Renal pelvis (tissue), 4 donors: ENCODE data around the gene FEZF1. TPM values are rescaled to one million over a fixed set of nuclear protein-coding genes. Genes with fewer than 3 reads are reported as not detected.
"Not testable (repeated sequence)": the region's sequence is repeated elsewhere in the genome, so short reads cannot be mapped to it uniquely, and the experiment has no call there.

Experiments
- DNase-seq: peaks from one replicate; pipeline ENCODE4 v3.0.0-alpha.2; 2013
- polyA plus RNA-seq, 3 donors: library from polyadenylated mRNA; unstranded; fragments of 120-200 nt; gene quantifications; one replicate each; pipeline ENCODE4 v1.2.1, GENCODE V29; 2013; ENCODE audit not compliant: insufficient read length in 3 of 3

The FEZF1 gene
- polyA plus RNA-seq, 3 donors = not detected

DNA sequence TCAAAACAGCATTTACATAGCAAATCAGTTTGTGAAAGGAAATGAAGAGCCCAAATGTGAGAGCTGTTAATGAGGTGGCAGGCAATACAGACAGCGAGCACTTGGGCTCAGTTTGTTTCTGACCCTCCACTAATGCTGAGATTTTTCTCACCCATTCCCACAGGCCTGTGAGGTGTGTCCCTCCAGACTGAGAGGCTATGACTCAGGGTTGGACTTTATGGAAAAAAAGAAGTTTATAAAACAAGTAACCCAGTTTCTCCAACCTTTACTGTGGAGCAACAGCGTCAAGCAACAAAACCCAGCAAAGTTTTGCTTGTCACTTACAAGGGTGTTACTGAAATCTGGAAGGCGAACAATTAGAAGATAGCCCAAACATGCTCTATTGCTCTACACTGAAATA is 4.9 kb upstream of the FEZF1 start:
- DNase-seq = no peak

GRCh38 chr7:122307228-122307621 is 2.7 kb upstream of the FEZF1 start:
- DNase-seq = no peak

- no peak for DNase-seq
Measured at GRCh38 chr7:122306320-122307227, 2.0 kb upstream of the FEZF1 start.

DNA sequence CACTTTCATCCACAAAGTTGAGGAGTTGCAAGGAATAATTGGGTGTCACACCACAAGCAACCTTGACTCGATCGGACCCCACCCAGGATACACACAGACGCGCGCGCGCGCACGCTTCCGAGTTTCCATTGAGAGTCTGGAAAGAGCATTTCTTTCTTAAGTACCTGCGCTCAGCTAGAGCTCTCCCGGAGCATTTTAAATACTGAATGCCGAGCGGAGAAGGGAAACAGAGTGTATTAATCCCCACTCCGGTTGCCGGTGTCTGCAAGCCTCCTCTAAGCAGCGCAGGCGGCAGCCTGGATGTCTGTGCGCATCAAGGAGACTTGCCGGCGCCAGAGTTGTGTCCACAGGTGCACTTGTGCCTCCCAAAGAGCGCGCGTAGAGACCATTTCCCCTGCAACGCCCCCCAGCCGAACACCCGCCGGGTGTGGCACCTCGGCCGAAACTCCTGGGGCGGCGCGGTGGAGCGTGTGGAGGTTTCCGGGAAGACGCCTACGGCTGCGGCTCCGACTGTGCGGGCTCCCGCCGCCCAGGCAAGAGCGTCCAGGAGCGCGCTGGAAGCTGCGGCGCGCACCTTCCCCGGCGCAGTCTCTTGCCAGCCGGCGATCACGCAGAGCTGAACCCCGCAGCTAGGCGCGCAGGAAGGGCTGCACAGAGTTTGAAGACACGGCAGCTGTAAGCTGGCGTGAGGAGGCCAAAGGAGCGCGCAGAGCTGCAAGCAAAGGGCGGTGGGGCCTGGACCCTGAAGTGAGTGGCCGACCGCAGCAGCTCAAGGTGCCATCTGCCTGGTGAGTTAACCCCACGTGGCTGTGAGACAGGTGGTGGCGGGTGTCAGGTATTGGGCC is 1.1 kb upstream of the FEZF1 start:
- no peak for DNase-seq

- no peak for DNase-seq
Measured at GRCh38 chr7:122304996-122305421, 459 bp upstream of the FEZF1 start.

- no peak for DNase-seq
Measured at GRCh38 chr7:122303531-122304318, 825 bp downstream of the FEZF1 start.

DNA sequence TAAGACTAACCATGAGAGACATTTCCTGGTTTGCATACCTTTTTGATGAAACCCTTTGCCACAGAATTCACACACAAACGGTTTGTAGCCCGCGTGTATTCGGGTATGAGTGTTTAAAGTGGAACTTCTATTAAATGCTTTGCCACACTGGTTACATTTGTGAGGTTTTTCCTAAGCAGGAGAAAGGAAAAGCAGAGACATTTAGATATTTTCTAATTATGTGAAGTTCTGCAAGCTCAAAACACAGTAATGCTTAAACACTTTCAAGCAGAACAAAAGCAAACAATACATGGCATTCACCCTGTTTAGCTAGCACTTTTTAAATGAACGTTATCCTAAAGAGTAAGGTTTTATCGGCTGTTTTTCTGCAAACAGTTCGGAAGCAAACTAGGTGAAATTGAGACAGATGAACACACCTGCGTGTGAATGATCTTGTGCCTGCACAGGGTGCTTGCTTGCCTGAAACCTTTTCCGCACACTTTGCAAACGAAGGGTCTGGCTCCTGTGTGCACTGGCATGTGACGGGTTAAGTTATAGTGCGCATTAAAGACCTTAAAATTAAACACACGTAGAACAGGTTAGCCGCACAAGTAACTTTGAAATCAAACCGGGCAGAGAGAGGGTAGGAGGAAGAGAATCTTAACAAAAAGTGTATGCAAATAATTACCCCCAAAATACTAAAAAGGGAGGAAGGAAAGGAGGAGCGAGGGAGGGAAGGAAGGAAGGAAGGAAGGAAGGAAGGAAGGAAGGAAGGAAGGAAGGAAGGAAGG is 1.6 kb downstream of the FEZF1 start:
- DNase-seq = no peak

- DNase-seq = no peak
Measured at GRCh38 chr7:122301858-122302760, 2.4 kb downstream of the FEZF1 start.

GRCh38 chr7:122300956-122301833 is 3.4 kb downstream of the FEZF1 start:
- no peak for DNase-seq

DNA sequence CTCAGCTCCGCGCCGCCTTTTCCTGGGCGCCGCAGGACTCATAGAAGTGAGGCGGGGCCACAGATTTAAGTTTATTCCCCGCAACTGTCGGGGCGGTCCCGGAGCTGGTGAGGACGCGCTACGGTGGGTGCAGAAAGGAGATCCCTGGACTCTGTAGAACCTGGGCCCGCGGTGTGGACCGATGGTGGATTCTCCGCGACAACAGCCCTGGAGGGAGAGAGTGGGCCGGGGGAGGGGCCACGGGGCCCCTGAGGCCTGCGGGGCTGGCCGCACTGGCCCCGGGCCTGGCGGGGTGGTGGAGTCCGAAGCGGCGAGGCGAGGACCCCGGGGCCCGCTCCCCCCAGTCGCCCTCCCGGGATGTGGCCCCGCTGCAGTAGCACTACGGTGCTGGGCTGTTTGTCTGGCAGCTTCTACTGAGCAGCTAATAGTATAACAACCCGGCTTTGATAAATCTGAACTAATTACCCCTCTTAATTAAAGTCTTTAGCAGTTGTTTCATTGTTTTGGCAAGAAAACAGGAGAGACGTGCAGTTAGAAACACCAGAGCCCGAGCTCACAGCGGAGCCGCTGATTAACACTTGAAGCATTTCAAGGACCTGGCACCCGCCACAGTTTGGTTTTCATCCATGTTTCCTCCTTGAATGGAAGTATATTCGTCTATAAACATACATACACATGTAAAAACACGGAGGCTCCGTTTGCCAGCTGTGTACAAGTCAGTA is 4.2 kb downstream of the FEZF1 start:
- no peak for DNase-seq

GRCh38 chr7:122299624-122300210 is 4.8 kb downstream of the FEZF1 start:
- no peak for DNase-seq

DNA sequence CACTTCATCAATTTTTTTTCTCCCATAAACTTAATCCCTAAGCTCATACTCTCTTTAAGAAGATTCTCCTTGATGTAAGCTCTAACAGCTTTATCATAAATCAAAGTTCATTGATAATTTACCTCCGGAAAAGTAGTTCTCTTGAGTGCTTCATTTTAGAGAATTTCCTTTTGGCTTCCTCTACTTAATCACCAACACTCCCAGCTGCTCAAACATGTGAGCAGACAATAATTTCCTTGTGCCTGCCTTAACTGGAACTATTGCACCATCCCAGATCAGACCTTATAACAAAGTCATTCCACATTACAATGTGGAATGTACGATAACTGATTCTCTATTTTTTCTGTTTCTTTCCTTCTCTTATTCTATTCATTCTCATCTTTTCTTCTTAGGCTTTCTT is 5.9 kb downstream of the FEZF1 start:
- DNase-seq = no peak

DNA sequence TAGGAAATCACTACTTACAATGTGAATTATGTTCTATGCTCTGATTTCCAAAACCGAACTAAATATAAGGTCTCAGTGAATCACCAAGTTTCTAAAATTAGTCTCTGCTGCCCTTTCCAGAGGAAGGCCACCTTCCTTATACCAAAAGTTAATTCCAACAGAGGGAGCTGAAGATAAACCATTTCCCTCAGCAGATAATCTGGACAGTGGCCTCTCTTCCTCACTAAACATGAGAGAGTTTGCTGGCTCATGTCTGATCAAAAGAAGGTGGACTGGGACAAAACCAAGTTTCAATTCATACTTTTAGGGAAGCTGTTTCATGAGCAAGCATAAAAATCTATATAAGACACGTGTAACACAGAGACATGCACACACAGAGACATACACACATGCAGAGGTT is 6.4 kb downstream of the FEZF1 start:
- no peak for DNase-seq

DNA sequence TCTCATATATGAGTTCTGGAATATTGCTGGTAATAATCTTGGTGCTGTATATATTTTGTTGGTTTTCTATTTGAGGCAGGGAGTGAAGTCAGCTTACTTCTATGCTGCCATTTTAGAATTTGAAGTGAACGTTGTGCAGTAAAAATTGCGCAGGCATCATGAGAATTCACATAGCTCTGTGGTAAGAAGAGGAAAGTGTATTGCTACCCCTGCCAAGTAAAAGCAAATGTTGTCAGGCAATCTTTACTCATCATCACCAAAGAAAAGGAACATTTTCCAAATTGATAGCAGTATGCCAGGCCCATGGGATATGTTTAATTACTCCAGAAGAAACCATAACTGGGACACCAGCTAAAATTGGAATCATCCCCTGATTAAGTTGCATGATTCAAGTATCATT is 13.4 kb downstream of the FEZF1 start:
- DNase-seq = no peak

GRCh38 chr7:122290476-122290875 is 14.1 kb downstream of the FEZF1 start:
- no peak for DNase-seq

- no peak for DNase-seq
Measured at GRCh38 chr7:122289426-122289825, 15.1 kb downstream of the FEZF1 start.

DNA sequence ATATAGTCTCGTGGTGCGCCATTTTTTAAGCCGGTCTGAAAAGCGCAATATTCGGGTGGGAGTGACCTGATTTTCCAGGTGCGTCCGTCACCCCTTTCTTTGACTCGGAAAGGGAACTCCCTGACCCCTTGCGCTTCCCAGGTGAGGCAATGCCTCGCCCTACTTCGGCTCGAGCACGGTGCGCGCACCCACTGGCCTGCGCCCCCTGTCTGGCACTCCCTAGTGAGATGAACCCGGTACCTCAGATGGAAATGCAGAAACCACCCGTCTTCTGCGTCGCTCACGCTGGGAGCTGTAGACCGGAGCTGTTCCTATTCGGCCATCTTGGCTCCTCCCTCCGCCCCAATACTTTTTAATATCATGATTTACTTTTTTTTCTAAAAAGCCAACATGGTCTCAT is 19.9 kb downstream of the FEZF1 start:
- DNase-seq = not testable (repeated sequence)

GRCh38 chr7:122273117-122273516 is 31.4 kb downstream of the FEZF1 start:
- no peak for DNase-seq
